ENCODE results near the gene RGS3.

DNA sequence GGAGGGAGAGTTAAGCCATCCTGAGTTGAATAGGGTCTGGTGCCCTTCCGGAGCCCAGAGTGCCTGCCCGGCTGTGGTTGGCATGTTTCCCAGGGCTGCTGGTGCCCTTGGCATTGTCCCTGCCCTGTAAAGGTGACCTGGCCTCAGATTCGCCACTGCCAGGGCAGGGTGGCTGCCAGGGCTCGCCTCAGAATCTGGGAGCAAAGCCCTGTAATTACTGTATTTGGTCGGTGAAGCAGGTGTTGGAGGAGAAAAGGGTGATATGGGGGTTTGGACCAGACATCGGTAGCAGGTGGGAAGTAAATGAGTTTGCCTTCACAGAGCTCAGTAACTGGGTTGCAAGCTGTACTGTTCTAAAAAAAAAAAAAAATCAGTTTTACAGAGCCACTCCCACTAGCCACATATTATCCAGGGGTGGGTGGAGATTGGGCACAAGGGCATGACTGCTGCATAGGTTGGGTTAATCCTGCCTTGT lies 47.6 kb downstream of the RGS3 start:
- TF ChIP-seq CTCF (IDR thresholded peaks at IDR 0.05) (no peak), EP300 (IDR thresholded peaks at IDR 0.05) (no peak), POLR2A (IDR thresholded peaks at IDR 0.05) (peak in 1 of 2 donors; percentile 20), POLR2AphosphoS5 (IDR thresholded peaks at IDR 0.05) (no peak)

All from sigmoid colon (tissue), 4 donors.